Embryonic facial prominence (tissue), 1 donor: ENCODE data around the gene PAPPA.
A peak's percentile ranks its signal among the peaks of the same experiment; 100 is the strongest.

Experiments
- DNase-seq: peaks from one replicate; pipeline ENCODE4 v3.0.0-alpha.2; 2016; ENCODE audit errors: extremely low spot score

The PAPPA gene

DNA sequence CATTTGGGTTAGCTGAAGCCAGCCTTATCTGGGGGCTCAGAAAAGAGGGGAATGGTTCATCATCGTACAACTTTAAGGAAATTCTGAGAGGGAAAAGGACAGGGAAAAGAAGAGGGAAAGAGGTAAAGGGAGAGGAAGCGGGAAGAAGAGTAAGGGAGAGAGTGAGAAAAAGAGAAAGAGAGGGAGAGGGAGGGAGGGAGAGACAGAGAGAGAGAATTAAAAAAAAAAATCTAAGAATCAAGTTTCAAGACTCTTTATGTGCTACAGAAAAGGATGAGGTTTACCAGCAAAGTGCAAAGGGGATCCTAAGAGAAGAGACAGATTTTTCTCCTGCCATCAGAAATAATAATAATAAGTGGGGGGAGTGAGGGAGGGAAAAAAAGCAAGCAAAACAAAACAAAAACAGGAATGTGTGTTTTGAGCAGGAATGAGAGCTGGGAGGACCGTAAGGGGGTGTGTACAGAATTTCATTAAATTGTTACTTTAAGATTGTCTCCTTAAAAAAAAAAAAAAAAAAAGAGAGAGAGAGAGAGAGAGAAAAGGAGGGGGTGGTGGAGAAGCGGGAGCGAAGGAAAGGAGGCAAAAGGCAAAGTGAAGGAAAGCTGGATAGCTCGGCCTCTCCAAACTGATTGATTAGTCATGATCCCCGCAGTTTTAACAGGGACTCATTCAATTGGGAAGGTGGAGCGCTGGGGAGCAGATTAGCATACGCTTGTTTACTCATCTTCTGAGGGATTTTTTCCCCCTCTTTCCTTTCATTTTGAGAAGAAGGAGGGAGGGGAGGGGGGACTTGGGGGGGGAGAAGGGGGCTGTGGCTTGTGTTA lies 438 bp upstream of the PAPPA start:
- no peak for DNase-seq

DNA sequence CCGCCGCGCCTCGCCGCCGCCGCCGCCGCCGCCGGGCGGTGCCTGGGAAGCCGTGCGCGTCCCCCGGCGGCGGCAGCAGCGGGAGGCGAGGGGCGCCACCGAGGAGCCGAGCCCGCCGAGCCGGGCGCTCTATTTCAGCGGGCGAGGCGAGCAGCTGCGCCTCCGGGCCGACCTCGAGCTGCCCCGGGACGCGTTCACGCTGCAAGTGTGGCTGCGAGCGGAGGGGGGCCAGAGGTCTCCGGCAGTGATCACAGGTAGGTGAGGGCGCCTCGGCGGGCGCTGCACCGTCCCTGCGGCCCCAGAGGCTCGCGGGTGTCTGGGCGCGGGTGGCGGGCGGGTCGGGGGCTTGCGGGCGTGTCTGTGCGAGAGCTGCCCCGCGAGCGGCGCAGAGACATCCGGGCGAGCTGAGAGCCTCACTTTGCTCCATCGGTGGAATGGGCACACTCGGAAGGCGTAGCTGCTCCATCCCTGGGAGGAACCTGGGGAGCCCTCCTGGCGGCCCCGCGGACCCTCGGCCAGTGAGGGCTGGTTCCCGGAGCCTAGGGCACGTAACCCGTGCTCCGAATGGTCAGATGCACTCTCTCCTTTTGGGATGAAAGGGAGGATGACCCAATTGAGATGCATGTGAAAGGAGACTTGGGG lies 864 bp downstream of the PAPPA start:
- no peak for DNase-seq

GRCh38 chr9:116154976-116155697 lies 1.5 kb downstream of the PAPPA start:
- peak; percentile 63 for DNase-seq

GRCh38 chr9:116155698-116156039 lies 2.1 kb downstream of the PAPPA start:
- DNase-seq, result no peak

DNA sequence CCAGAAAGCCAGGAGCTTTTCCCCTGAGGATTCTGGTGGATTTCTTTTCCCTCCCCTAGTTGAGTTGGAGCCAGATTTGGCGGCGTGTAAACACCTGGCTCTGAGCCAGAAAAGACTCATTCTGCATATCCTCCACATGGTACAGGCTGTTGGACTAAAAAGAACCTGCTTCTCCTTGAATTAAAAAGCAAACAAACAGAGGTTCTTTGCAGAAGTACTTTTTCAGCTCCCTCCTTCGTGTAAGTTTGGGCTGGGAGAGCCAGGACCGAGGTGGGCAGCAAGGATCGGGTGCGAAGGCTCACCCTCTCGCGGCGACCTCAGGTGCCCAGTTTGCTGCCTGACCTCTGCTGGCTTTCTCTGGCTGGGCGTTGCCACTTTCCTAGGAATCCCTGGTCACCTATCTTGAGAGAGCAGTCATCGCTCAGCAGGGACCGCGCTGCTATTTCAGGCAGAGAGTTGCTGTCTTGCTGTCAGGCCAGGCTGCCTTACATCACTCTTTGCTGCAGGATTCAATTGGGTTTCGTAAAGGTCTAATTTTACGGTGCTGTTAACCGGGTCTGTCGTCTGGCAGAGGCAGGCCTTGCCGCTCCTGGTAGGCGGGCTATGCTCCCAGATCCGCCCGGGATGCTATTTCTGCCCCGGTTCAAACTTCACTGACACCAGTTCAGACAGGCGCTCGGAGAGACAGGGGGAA lies 3.2 kb downstream of the PAPPA start:
- DNase-seq, result peak; percentile 43

GRCh38 chr9:116157436-116158138 lies 4.0 kb downstream of the PAPPA start:
- no peak for DNase-seq

DNA sequence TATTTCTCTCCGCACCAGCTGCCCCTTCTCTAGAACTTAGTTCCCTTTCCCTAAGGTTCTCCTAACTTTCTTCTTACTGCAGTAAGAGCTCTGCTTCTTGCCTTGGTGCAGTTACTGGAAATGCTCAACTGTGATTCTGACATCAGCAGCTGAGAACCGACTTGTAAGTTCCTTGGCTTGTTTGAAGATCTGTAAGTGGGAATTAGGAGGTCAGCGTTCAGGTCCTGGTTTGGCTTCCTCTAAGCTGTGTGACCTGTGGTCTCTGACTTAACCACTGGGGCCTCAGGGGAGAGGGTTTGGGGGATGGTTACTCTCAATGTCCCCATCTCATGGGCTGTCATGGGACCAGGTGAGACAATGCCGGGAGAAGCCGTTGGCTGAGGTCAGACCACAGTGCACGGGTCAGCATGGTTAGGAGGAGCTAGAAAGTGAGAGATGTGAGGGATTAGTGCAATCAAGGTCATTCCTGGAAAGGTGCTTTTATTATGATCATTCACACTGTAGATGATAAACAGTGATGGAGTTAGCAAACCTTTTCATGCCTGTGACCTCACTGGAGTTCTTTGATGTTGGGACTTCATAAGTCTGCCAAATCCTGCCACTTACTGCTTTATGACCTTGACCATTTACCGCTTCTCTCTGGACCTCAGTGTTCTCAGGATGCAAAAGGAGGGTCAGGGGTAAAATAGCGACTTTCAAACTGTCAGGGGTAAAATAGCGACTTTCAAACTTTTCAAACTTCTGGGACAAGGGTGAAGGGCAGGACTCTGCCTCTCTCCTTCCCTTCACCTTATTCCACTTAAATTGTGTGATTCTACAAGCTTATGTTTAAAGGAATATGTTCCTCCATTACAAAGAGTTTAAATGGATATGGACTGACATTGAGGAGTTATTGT lies 7.3 kb downstream of the PAPPA start:
- DNase-seq, result no peak

DNA sequence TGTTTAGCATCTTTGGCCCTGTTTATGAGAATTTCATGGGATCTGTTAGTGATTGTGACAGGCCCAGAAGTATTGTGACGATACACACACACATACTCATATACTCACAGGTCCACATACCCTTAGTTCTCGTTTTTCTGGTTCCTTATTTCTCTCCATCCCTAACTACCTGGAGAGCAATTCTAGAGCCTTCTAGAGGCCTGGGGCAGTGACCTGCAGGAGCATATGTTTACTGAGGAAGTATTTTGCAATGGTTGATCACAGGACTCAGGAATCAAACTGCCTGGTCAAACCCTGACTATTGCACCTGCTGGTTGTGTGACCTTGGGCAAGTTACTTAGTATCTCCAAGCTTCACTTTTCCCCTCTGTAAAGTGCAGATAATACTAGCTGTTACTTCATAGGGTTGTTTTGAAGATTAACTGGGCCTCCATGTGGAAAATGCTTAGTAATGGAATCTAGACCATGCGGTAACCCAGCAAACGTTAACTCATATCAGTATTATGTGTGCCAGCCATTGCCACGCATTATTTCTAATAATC lies 8.7 kb downstream of the PAPPA start:
- no peak for DNase-seq

- no peak for DNase-seq
Measured at GRCh38 chr9:116163293-116164055, 9.9 kb downstream of the PAPPA start.

DNA sequence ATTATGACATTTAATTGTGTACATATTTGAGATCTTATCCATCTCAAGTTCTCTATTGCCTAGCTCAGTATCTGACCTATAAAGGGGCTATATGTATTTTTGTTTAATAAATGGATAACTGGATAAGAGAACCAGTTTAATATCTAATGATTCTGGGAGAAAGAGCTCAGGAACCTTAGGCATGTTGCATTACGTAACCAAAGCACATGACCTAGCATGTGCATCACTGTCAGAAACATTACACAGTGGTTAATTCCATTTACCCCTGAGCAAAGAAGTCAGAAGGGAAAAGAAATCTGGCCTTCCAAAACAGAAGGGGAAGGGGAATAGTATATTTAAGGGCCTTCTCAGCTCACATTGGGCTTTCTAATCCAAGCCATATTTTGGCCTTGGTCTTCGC lies 12.3 kb downstream of the PAPPA start:
- no peak for DNase-seq

- no peak for DNase-seq
Measured at GRCh38 chr9:116166713-116167112, 13.1 kb downstream of the PAPPA start.

DNA sequence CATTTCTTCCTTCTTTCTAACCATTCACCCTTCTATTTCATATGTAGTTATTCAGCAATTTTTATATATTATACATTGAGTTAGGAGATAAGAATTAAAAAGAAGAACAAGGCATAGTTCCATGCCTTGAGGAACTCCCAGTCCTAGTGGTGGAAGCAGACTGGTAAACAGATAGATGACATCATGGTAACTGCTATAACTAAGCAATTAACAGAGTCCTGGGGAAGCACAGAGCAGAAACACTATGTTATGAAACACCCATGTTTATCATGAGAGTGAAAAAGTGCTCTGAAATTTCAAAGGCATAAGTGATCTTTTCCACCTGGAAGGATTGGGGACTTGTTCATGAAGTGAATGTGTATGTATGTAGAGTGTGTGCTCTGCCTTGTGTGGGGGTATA lies 14.6 kb downstream of the PAPPA start:
- no peak for DNase-seq

- no peak for DNase-seq
Measured at GRCh38 chr9:116172216-116172615, 18.6 kb downstream of the PAPPA start.

- DNase-seq, result no peak
Measured at GRCh38 chr9:116174347-116174746, 20.8 kb downstream of the PAPPA start.

DNA sequence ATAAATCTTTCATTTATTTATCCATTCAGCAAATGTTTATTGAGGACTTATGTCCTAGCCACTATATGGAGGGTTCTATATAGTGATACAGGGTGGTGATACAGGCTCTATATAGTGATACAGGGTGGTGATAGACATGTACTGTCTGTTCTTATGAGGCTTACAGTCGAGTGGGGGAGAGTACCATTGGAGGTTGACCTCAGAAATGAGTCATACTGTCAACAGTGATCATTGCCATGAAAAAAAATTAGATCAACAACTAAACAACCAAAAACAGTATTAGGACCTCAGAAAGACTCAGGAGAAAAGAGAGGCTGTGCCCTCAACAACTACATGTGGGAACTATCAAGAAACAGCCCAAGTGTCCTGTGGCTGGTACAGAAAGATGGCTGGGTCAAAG lies 22.0 kb downstream of the PAPPA start:
- DNase-seq, result no peak

- no peak for DNase-seq
Measured at GRCh38 chr9:116178481-116179211, 25.1 kb downstream of the PAPPA start.

GRCh38 chr9:116179568-116179967 lies 26.0 kb downstream of the PAPPA start:
- no peak for DNase-seq

DNA sequence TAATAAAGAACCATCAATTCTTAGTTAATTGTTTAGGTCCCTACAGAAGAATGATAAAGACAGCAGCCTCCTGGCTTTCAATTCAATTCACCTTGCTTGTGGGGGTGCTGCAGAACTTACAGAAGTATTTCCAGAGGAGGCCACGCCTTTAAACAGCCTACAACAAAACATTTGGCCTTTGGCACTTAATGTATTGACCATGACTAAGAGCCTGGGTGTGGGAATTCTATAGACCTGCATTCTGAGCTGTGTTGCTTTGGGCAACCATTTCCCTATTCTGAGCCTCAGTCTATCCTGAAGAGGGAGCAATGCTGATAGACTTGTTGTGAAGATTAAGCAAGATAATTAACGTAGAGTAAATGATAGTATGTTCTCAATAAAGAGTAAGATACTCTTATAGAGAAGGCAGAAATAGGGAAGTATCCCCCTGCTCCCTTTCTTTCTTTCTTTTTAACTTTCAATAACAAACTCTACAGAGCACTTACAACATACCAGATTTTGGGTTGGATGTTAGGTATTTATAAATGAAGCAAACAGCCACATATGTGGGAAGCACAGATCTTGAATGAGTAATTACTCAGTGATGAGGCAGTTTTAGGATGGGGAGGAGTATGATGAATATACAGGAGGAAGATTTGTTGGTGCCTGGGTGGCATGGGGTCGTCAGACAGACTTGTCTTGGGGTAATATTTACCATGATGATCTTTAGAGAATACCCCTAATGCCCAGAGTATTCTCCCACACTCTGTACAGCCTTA lies 28.4 kb downstream of the PAPPA start:
- no peak for DNase-seq
